K562 (cell line): ENCODE measurements around the gene VSIG1. TPM values are rescaled to one million over a fixed set of nuclear protein-coding genes. Genes with fewer than 3 reads are reported as not detected.

Experiments
- ATAC-seq: fragments of 200-7000 bp; cut with Tn5 transposase; 3 replicates; pipeline ENCODE4 v1.9.1; 2020; ENCODE audit warnings: moderate library complexity
- BruUV-seq: library from RNA; stranded (reverse); fragments of 400-500 nt; replicated peaks from 2 replicates; lab custom pipeline; 2021; lab: Mats Ljungman, UMichigan
- CTCF ChIA-PET: fragments of 300-600 bp; formaldehyde crosslinking; extraction: SDS; loops from one replicate; lab custom pipeline; 2021; ENCODE audit warnings: low intra/inter-chr PET ratio; lab: Yijun Ruan, JAX
- POLR2A ChIA-PET: fragments of 300-600, 350-650 bp; sonication (Branson Sonifier 250); formaldehyde crosslinking; extraction: SDS; loops from one replicate; lab custom pipeline; 2021; ENCODE audit warnings: antibody characterized with exemption, inconsistent platforms; lab: Yijun Ruan, JAX
- DNase-seq, 4 experiments: peaks; one replicate each; pipeline versions ENCODE4 v3.0.0 to v3.0.0-alpha.2; 2011 to 2018; ENCODE audit warnings: low spot score in 3 of 4, mixed read lengths in 3 of 4; ENCODE audit errors: extremely low read depth in 1 of 4
- FAIRE-seq: peaks from 2 replicates; lab custom pipeline; 2011; peaks lifted over from hg19 to GRCh38; lab: Jason Lieb, UNC
- H2AFZ ChIP-seq: 2 replicates; pipeline ENCODE4 v1.6.0; 2011; ENCODE audit warnings: low read depth, low read length, control low read depth, inconsistent platforms
- H3K27ac ChIP-seq: fragments of 200-600 bp; 3 replicates; pipeline ENCODE4 v1.8.0; 2011; ENCODE audit warnings: low read depth, mild to moderate bottlenecking, control low read depth, inconsistent platforms, low read length, moderate library complexity, mixed read lengths; ENCODE audit errors: extremely low read depth
- H3K27me3 ChIP-seq, 2 experiments: fragments of 300-600 bp in 1 of 2; 2 replicates in 1 of 2; 3 replicates in 1 of 2; pipeline versions ENCODE4 v1.6.0 to v1.8.0; 2011; ENCODE audit warnings: inconsistent platforms in 2 of 2, low read length in 2 of 2, mild to moderate bottlenecking in 1 of 2, mixed read lengths in 1 of 2, moderate library complexity in 1 of 2; ENCODE audit not compliant: control insufficient read depth in 2 of 2, insufficient read depth in 2 of 2
- H3K36me3 ChIP-seq: fragments of 300-600 bp; 3 replicates; pipeline ENCODE4 v1.8.0; 2011; ENCODE audit warnings: mild to moderate bottlenecking, low read length, inconsistent platforms; ENCODE audit not compliant: control insufficient read depth, insufficient read depth
- H3K4me1 ChIP-seq, 2 experiments: fragments of 200-600 bp in 1 of 2; replicated peaks in 1 of 2; 2 replicates in 1 of 2; 3 replicates in 1 of 2; pipeline versions ENCODE4 v1.5.1 to v1.8.0; 2011; ENCODE audit warnings: inconsistent platforms in 2 of 2, low read length in 2 of 2, mild to moderate bottlenecking in 1 of 2, mixed read lengths in 1 of 2, moderate library complexity in 1 of 2; ENCODE audit not compliant: control insufficient read depth in 2 of 2, insufficient read depth in 2 of 2
- H3K4me2 ChIP-seq: 2 replicates; pipeline ENCODE4 v1.6.1; 2011; ENCODE audit warnings: low read length, control low read depth, inconsistent platforms, mixed read lengths; ENCODE audit not compliant: insufficient read depth
- H3K4me3 ChIP-seq: fragments of 200-600 bp; sonication (generic), shearing (Covaris generic); 2 replicates; pipeline ENCODE4 v1.5.1; 2016; ENCODE audit warnings: control low read depth, inconsistent platforms
- H3K79me2 ChIP-seq: fragments of 200-600 bp; 3 replicates; pipeline ENCODE4 v1.8.0; 2011; ENCODE audit warnings: low read length, inconsistent platforms; ENCODE audit not compliant: control insufficient read depth, insufficient read depth
- H3K9ac ChIP-seq, 2 experiments: 2 replicates each; pipeline versions ENCODE4 v1.6.0 to v1.6.1; 2011; ENCODE audit warnings: low read depth in 2 of 2, low read length in 2 of 2, control low read depth in 1 of 2, inconsistent platforms in 1 of 2, mild to moderate bottlenecking in 1 of 2, mixed read lengths in 1 of 2; ENCODE audit not compliant: insufficient read depth in 1 of 2
- H3K9me1 ChIP-seq: one replicate; pipeline ENCODE4 v1.6.0; 2011; ENCODE audit warnings: inconsistent platforms, mild to moderate bottlenecking, low read length, moderate library complexity; ENCODE audit not compliant: control insufficient read depth, insufficient read depth
- H3K9me3 ChIP-seq: replicated peaks from 2 replicates; pipeline ENCODE4 v1.5.1; 2011; ENCODE audit warnings: low read depth, low read length, inconsistent platforms; ENCODE audit not compliant: control insufficient read depth, insufficient read depth
- H4K20me1 ChIP-seq: replicated peaks from 2 replicates; pipeline ENCODE4 v1.6.1; 2011; ENCODE audit warnings: low read length, inconsistent platforms, mixed read lengths; ENCODE audit not compliant: control insufficient read depth, insufficient read depth
- ATF7 ChIP-seq: fragments of 450-650 bp; IDR thresholded peaks from 2 replicates; pipeline ENCODE4 v1.7.1; 2014; ENCODE audit warnings: mild to moderate bottlenecking, moderate library complexity
- CBX5 ChIP-seq: IDR thresholded peaks from 2 replicates; pipeline ENCODE4 v1.6.1; 2014; ENCODE audit warnings: low read depth, borderline replicate concordance
- EWSR1 ChIP-seq: fragments of 450-650 bp; IDR thresholded peaks from 2 replicates; pipeline ENCODE4 v1.6.1; 2018; ENCODE audit warnings: borderline replicate concordance, mild to moderate bottlenecking, low read depth, moderate library complexity; ENCODE audit not compliant: partially characterized antibody
- FOXK2 ChIP-seq, 2 experiments: fragments of 450-650 bp; IDR thresholded peaks in 1 of 2; conservative IDR thresholded peaks in 1 of 2; 2 replicates each; pipeline ENCODE4 v1.6.1; 2016; ENCODE audit warnings: low read depth in 2 of 2, mild to moderate bottlenecking in 1 of 2
- HDAC3 ChIP-seq: fragments of 450-650 bp; IDR thresholded peaks from 2 replicates; pipeline ENCODE4 v1.6.1; 2018; ENCODE audit warnings: borderline replicate concordance, mild to moderate bottlenecking, moderate library complexity; ENCODE audit not compliant: partially characterized antibody
- HSF4 ChIP-seq: fragments of 250-450 bp; sonication (Bioruptor Pico); IDR thresholded peaks from 2 replicates; pipeline ENCODE4 v2.1.2; 2022; ENCODE audit warnings: mild to moderate bottlenecking, moderate library complexity, borderline replicate concordance
- KAT8 ChIP-seq: fragments of 450-650 bp; IDR thresholded peaks from 2 replicates; pipeline ENCODE4 v1.6.1; 2016; ENCODE audit warnings: low read depth, mild to moderate bottlenecking
- LEF1 ChIP-seq: fragments of 450-650 bp; IDR thresholded peaks from 2 replicates; pipeline ENCODE4 v1.6.1; 2016; ENCODE audit warnings: mild to moderate bottlenecking
- MCM5 ChIP-seq: fragments of 450-650 bp; IDR thresholded peaks from 2 replicates; pipeline ENCODE4 v1.6.1; 2016; ENCODE audit warnings: low read depth
- MIER1 ChIP-seq: fragments of 450-650 bp; IDR thresholded peaks from 2 replicates; pipeline ENCODE4 v1.6.1; 2016; ENCODE audit warnings: antibody characterized with exemption, mild to moderate bottlenecking, low read depth
- NR2C2 ChIP-seq, 2 experiments: fragments of 200-800 bp in 1 of 2; sonication (Bioruptor generic) in 1 of 2; sonication (generic) in 1 of 2; formaldehyde crosslinking in 1 of 2; IDR thresholded peaks; 2 replicates each; pipeline versions ENCODE4 v1.6.1 to v1.8.0; 2016 to 2022; ENCODE audit warnings: mild to moderate bottlenecking in 1 of 2, missing compliant biosample characterization in 1 of 2, missing genetic modification characterization in 1 of 2, missing genetic modification reagents in 1 of 2
- PURB ChIP-seq: sonication (generic); formaldehyde crosslinking; IDR thresholded peaks from 2 replicates; pipeline ENCODE4 v1.9.0; 2021; ENCODE audit warnings: low read depth, mild to moderate bottlenecking, missing genetic modification reagents
- RFX5 ChIP-seq: IDR thresholded peaks from 2 replicates; pipeline ENCODE4 v1.6.1; 2011; ENCODE audit warnings: low read depth, mild to moderate bottlenecking, improper control_type of control experiment, low read length
- RHOXF2B ChIP-seq: fragments of 250-450 bp; sonication (Bioruptor Pico); conservative IDR thresholded peaks from 2 replicates; pipeline ENCODE4 v1.5.1; 2021
- TAF9B ChIP-seq: fragments of 450-650 bp; IDR thresholded peaks from 2 replicates; pipeline ENCODE4 v1.6.1; 2018; ENCODE audit warnings: mild to moderate bottlenecking; ENCODE audit not compliant: partially characterized antibody
- TOE1 ChIP-seq, 2 experiments: fragments of 450-650 bp in 1 of 2; sonication (generic) in 1 of 2; formaldehyde crosslinking in 1 of 2; IDR thresholded peaks; 2 replicates each; pipeline versions ENCODE4 v1.7.1 to v1.8.0; 2016 to 2022; ENCODE audit warnings: borderline replicate concordance in 2 of 2, mild to moderate bottlenecking in 2 of 2, antibody characterized with exemption in 1 of 2, inconsistent platforms in 1 of 2, low read depth in 1 of 2, missing genetic modification reagents in 1 of 2, moderate library complexity in 1 of 2
- ZC3H8 ChIP-seq: fragments of 450-650 bp; IDR thresholded peaks from 2 replicates; pipeline ENCODE4 v1.6.1; 2017
- ZNF232 ChIP-seq: sonication (generic); formaldehyde crosslinking; IDR thresholded peaks from 2 replicates; pipeline ENCODE4 v1.8.0; 2022; ENCODE audit warnings: mild to moderate bottlenecking, missing genetic modification reagents
- ZNF668 ChIP-seq: fragments of 250-450 bp; sonication (Bioruptor Pico); IDR thresholded peaks from 2 replicates; pipeline ENCODE4 v1.8.0; 2022; ENCODE audit warnings: mild to moderate bottlenecking, inconsistent platforms
- WGBS: fragments of 100-300 bp; shearing (Covaris generic); methylation state at CpG from one replicate; pipeline ENCODE4 v1.1.6; 2016; ENCODE audit warnings: low coverage, mixed read lengths; ENCODE audit not compliant: insufficient coverage; ENCODE audit errors: missing lambda C conversion rate; 5-methylcytosine and 5-hydroxymethylcytosine counted together
- in situ Hi-C: fragments of 300-500 bp; cut with MboI; formaldehyde crosslinking; loops from 4 replicates; pipeline ENCODE4 v1.15.0; 2018; ENCODE audit warnings: inconsistent platforms, mixed read lengths
- intact Hi-C: fragments of 100-400 bp; cut with micrococcal nuclease; formaldehyde crosslinking; loops from 2 replicates; pipeline ENCODE4 v1.14.2; 2022
- polyA plus RNA-seq, 8 experiments: library from polyadenylated mRNA; depleted of rRNA in 4 of 8; stranded (reverse) in 5 of 8; unstranded in 3 of 8; fragments of >200 nt; fragmentation: Nextera tagmentation in 2 of 8; fragmentation: Illumina TruSeq in 1 of 8; extraction: Ambion mirVana in 2 of 8; extraction: Trizol in 1 of 8; gene quantifications; 2 replicates each; pipeline versions ENCODE4 v1.2.1 to v1.2.3, GENCODE V29; 2011 to 2014; ENCODE audit warnings: inconsistent platforms in 1 of 8, missing spikeins in 1 of 8
- total RNA-seq, 7 experiments: library from RNA; depleted of rRNA in 6 of 7; stranded (reverse); fragments of >200 nt in 6 of 7; fragmentation: Illumina TruSeq in 2 of 7; extraction: Trizol in 2 of 7; gene quantifications; 2 replicates each; pipeline versions ENCODE4 v1.2.1 to v1.2.3, GENCODE V29; 2011 to 2021; ENCODE audit warnings: low replicate concordance in 1 of 7
- TF ChIP-seq, protein P1 (sequence below): fragments of 450-650 bp; IDR thresholded peaks from 2 replicates; pipeline ENCODE4 v1.6.1; 2017; ENCODE audit warnings: mild to moderate bottlenecking, moderate library complexity
- TF ChIP-seq, protein P2 (sequence below): fragments of 450-650 bp; formaldehyde crosslinking; IDR thresholded peaks from 2 replicates; pipeline ENCODE4 v1.4.0; 2022; ENCODE audit warnings: mild to moderate bottlenecking, moderate library complexity

Gene VSIG1
- total and polyA plus RNA-seq, 9 of the 15 experiments (the other 6 are each of a cell fraction or from before 2014, with no cell fraction given) = not detected

GRCh38 chrX:108090491-108091263, 45.8 kb downstream of the VSIG1 start:
- peak overlapping the region; percentile 94 for H3K27ac ChIP-seq
- H3K9me3 ChIP-seq = no peaks in the 10 kb centered on the region
- peak overlapping the region; percentile 72 for H3K4me3 ChIP-seq
- in situ Hi-C loops = no loop called here
- H2AFZ ChIP-seq = peak overlapping the region; percentile 75
- no peaks in the 10 kb centered on the region for H4K20me1 ChIP-seq
- ChIA-PET POLR2A (interaction anchor here (0.6 to 2.0 kb wide), 8 partner anchors 8 to 51 kb away, joined by 3 to 11 read pairs (median 4); no protein-coding TSS in a partner anchor), CTCF (no interaction called here)
- H3K79me2 ChIP-seq = peaks cover 44% of the 10 kb centered on the region
- H3K27me3 ChIP-seq = no peaks in the 10 kb centered on the region
- no peaks in the 10 kb centered on the region for H3K9me1 ChIP-seq
- H3K9ac ChIP-seq = peak overlapping the region; percentile 91 to 93
- WGBS = under 1% methylated on average over 20 of the region's 20 CpGs
- peak; percentile 3 for ATAC-seq
- FAIRE-seq = peak; percentile 74
- H3K4me2 ChIP-seq = peak overlapping the region; percentile 98
- BruUV-seq = TSS peak; percentile 67
- peaks cover 0 to 8% of the 10 kb centered on the region in 2 experiments; a peak in 2 of 5 replicates for H3K4me1 ChIP-seq
- peak in 1 of 4 experiments; percentile 17 for DNase-seq
- H3K36me3 ChIP-seq = peaks cover 24% of the 10 kb centered on the region; the same call in 2 of the 3 replicates
- intact Hi-C loops = no loop called here
- TF ChIP-seq FOXK2 (conservative IDR thresholded peaks at IDR 0.05 in 1 of 2, IDR thresholded peaks at IDR 0.05 in 1 of 2; ENCODE audit: low read depth in 2 of 2) = no peak
- no peak for TF ChIP-seq CBX5
- no peak for TF ChIP-seq PURB (CRISPR knock-in tag)
- TF ChIP-seq ZNF668 (CRISPR knock-in tag) = no peak
- no peak for TF ChIP-seq ZC3H8
- no peak for TF ChIP-seq MCM5
- TF ChIP-seq RFX5 = no peak
- TF ChIP-seq KAT8 = no peak
- no peak for TF ChIP-seq NR2C2 (CRISPR knock-in tag; IDR thresholded peaks at IDR 0.05)
- TF ChIP-seq NR2C2 (tag; IDR thresholded peaks at IDR 0.05) = no peak
- TF ChIP-seq TAF9B = peak; percentile 49
- TF ChIP-seq RHOXF2B = no peak
- no peak for TF ChIP-seq MIER1
- no peak for TF ChIP-seq ATF7
- TF ChIP-seq LEF1 = no peak
- TF ChIP-seq, protein P1, sequence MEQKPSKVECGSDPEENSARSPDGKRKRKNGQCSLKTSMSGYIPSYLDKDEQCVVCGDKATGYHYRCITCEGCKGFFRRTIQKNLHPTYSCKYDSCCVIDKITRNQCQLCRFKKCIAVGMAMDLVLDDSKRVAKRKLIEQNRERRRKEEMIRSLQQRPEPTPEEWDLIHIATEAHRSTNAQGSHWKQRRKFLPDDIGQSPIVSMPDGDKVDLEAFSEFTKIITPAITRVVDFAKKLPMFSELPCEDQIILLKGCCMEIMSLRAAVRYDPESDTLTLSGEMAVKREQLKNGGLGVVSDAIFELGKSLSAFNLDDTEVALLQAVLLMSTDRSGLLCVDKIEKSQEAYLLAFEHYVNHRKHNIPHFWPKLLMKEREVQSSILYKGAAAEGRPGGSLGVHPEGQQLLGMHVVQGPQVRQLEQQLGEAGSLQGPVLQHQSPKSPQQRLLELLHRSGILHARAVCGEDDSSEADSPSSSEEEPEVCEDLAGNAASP = peak; percentile 74
- TF ChIP-seq, protein P2, sequence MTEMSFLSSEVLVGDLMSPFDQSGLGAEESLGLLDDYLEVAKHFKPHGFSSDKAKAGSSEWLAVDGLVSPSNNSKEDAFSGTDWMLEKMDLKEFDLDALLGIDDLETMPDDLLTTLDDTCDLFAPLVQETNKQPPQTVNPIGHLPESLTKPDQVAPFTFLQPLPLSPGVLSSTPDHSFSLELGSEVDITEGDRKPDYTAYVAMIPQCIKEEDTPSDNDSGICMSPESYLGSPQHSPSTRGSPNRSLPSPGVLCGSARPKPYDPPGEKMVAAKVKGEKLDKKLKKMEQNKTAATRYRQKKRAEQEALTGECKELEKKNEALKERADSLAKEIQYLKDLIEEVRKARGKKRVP = no peak
- TF ChIP-seq HDAC3 = peak; percentile 22
- TF ChIP-seq EWSR1 = no peak
- no peak for TF ChIP-seq ZNF232 (CRISPR knock-in tag)
- TF ChIP-seq TOE1 (IDR thresholded peaks at IDR 0.05; ENCODE audit: borderline replicate concordance) = 0 out of 2 replicates have a peak, but pooled peaks have one; percentile 12
- TF ChIP-seq TOE1 (CRISPR knock-in tag; IDR thresholded peaks at IDR 0.05; ENCODE audit: borderline replicate concordance, low read depth) = no peak
- no peak for TF ChIP-seq HSF4
